ENCODE measurements around the gene FKBP9. TPM values are rescaled to one million over a fixed set of nuclear protein-coding genes. Genes with fewer than 3 reads are reported as not detected.

Gene FKBP9
- total and polyA plus RNA-seq, 2 donors (not counting 3 experiments of a cell fraction or from before 2014, with no cell fraction given), result 88.7 to 124 TPM

DNA sequence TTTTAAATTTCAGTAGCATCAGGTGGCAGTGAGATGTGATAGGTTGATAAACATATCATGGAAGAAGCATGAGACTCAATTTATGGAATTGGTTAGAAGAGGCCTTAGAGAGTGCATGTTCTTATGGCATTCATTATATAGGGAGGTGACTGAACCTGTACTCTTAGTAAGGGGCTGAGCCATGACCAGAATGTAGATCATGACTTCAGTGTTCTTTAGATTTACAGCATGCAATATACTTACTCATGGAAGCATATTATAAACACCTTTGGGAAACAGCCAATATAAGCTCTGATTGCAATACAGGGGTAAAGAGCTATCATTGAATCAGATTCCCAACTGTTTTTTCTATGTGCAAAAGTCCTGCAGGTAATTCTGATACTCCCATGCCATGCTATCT lies 55.1 kb downstream of the FKBP9 start:
- ChIA-PET POLR2A (no interaction called here), CTCF (interaction anchor here (1.3 kb wide), 1 partner anchor 96 kb away, joined by 3 read pairs; no protein-coding TSS in a partner anchor)
- dilution Hi-C loops (cut with MboI; ENCODE audit: extremely low pct_ligation_motif_present, low sequenced_read_pairs) (no loop called here), intact Hi-C loops (cut with micrococcal nuclease) (no loop called here)
- DNase-seq (ENCODE audit: low read depth, low spot score) (no peak), FAIRE-seq (no peak)
- Histone ChIP-seq H3K36me3 (ENCODE audit: control insufficient read depth in 2 of 2, extremely low read depth in 1 of 2, insufficient read depth in 2 of 2, low read length in 2 of 2) (peaks cover 2 to 3% of the 10 kb centered on the region in 2 experiments), H2AFZ (ENCODE audit: low read depth, low read length) (no peak overlapping the region), H3K9me3 (replicated peaks; ENCODE audit: control insufficient read depth, insufficient read depth, low read length) (no peaks in the 10 kb centered on the region), H3K27ac (ENCODE audit: insufficient read depth, low read depth, low read length) (no peak overlapping the region), H3K27me3 (ENCODE audit: control insufficient read depth in 2 of 2, insufficient read depth in 2 of 2, low read length in 2 of 2) (no peaks in the 10 kb centered on the region), H3K4me3 (replicated peaks in 1 of 3; ENCODE audit: insufficient read depth in 1 of 3, low read depth in 1 of 3, low read length in 3 of 3) (no peak overlapping the region), H3K9ac (replicated peaks; ENCODE audit: extremely low read depth, insufficient read depth, low read length) (no peak overlapping the region), H3K79me2 (ENCODE audit: control insufficient read depth, insufficient read depth, low read length) (no peaks in the 10 kb centered on the region), H3K9me1 (replicated peaks; ENCODE audit: control insufficient read depth, extremely low read depth, insufficient read depth, low read length) (no peaks in the 10 kb centered on the region), H3K4me2 (ENCODE audit: insufficient read depth, low read length) (no peak overlapping the region), H4K20me1 (replicated peaks; ENCODE audit: control insufficient read depth, extremely low read depth, insufficient read depth, low read length) (no peaks in the 10 kb centered on the region), H3K4me1 (ENCODE audit: control insufficient read depth, extremely low read depth, insufficient read depth, low read length) (no peaks in the 10 kb centered on the region)
- TF ChIP-seq MYC (IDR thresholded peaks at IDR 0.05; ENCODE audit: low read depth, low read length) (no peak), GATA2 (IDR thresholded peaks at IDR 0.05; ENCODE audit: insufficient read depth, insufficient read length, low read depth, low read length) (no peak), POLR2A (IDR thresholded peaks at IDR 0.05; ENCODE audit: low read depth, low read length) (no peak), MAX (IDR thresholded peaks at IDR 0.05; ENCODE audit: insufficient read depth, insufficient read length) (no peak), JUN (IDR thresholded peaks at IDR 0.05; ENCODE audit: borderline replicate concordance, insufficient read depth, insufficient read length, low read depth) (no peak), POLR2AphosphoS5 (IDR thresholded peaks at IDR 0.05; ENCODE audit: insufficient read depth, low read depth, low read length) (no peak), FOS (IDR thresholded peaks at IDR 0.05; ENCODE audit: borderline replicate concordance, insufficient read depth, low read length) (no peak), CTCF (IDR thresholded peaks at IDR 0.05; ENCODE audit: extremely low read depth in 1 of 2, insufficient read depth in 1 of 2, low read depth in 1 of 2, low read length in 2 of 2) (no peak), EZH2 (IDR thresholded peaks at IDR 0.05; ENCODE audit: borderline replicate concordance, low read depth, low read length, severe bottlenecking) (no peak)
- BruUV-seq (replicated peaks), result no TSS peak

Measured in endothelial cell of umbilical vein (primary cell).